ENCODE measurements around the gene PKD1. TPM values are rescaled to one million over a fixed set of nuclear protein-coding genes. Genes with fewer than 3 reads are reported as not detected.

PKD1 gene
- total RNA-seq, 2 donors from 2014 or later, result 205 to 349 TPM

DNA sequence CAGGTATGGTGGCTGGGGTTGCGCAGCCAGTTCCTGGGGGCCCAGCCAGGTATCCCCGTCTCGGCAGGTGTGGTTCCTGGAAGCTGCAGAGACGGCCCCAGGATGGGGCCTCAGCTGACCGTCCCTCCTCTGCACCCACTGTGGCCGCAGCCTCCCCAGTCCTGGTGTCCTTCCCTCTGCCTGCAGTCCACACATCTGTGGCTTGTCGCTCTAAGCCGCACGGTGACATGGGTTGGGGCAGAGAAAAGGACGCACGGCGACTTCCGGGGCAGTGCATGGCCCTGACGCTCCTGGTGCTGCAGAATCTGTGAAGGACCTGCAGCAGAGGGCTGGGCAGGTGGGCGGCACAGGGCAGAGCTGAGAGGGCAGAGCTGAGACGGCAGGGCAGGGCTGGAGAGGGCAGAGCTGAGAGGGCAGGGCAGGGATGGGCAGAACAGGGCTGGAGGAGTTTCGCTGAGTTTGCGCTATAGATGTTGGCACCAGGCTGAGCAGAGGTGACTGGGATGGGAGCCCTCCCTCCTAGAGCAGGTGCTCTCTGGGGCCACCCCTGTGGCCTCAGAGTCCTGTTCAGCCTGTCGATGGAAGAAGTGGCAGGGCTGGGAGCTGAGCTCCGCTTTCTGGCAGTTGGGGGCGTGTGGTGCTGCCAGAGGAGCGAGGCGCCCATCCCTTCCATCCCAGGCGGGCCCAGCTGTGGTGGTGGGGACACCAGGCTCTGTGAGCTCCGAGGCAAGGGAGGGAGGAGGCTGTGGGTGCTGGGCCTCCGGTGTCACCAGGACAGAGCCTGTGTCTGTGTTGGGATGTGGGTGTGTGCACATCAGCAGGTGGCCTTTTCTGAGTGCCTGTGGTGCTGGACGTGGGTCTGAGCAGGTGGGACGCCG is 64.9 kb downstream of the PKD1 start:
- WGBS, result 93% methylated on average over 27 of the region's 29 CpGs
- Histone ChIP-seq H3K36me3 (peaks cover 0 to 9% of the 10 kb centered on the region in 2 donors), H3K27me3 (replicated peaks; ENCODE audit: insufficient read depth) (no peaks in the 10 kb centered on the region), H3K27ac (no peak overlapping the region), H3K4me3 (no peak overlapping the region), H3K9me3 (no peaks in the 10 kb centered on the region), H3K4me1 (replicated peaks) (no peaks in the 10 kb centered on the region)
- no peak for DNase-seq (ENCODE audit: low spot score)
- intact Hi-C loops (cut with DNase I), result no loop called here
- TF ChIP-seq, protein P1, sequence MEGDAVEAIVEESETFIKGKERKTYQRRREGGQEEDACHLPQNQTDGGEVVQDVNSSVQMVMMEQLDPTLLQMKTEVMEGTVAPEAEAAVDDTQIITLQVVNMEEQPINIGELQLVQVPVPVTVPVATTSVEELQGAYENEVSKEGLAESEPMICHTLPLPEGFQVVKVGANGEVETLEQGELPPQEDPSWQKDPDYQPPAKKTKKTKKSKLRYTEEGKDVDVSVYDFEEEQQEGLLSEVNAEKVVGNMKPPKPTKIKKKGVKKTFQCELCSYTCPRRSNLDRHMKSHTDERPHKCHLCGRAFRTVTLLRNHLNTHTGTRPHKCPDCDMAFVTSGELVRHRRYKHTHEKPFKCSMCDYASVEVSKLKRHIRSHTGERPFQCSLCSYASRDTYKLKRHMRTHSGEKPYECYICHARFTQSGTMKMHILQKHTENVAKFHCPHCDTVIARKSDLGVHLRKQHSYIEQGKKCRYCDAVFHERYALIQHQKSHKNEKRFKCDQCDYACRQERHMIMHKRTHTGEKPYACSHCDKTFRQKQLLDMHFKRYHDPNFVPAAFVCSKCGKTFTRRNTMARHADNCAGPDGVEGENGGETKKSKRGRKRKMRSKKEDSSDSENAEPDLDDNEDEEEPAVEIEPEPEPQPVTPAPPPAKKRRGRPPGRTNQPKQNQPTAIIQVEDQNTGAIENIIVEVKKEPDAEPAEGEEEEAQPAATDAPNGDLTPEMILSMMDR (IDR thresholded peaks at IDR 0.05), result no peak
- no peak for TF ChIP-seq POLR2A (IDR thresholded peaks at IDR 0.05)
- TF ChIP-seq POLR2AphosphoS5 (IDR thresholded peaks at IDR 0.05), result no peak

DNA sequence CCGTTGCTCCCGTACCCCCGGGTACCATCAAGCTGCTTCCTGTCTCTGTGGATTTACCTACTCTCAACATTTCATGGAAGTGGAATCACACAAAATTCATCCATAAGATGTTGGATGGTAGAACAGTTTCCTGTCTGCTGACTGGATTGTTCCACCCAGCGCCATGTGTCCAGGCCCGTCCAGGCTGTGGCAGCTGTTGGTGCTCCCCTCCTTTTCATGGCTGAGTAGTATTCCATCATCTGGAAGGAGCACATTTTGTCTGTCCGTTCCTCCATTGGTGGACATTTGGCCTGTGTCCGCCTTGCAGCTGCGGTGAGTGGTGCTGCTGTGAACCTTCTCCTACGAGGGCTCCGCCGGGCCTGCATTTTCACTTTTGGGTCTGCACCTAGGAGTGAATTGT is 69.6 kb downstream of the PKD1 start:
- H3K36me3 ChIP-seq, result peaks cover 10 to 11% of the 10 kb centered on the region in 2 donors
- 96% methylated on average over 11 of the region's 11 CpGs for WGBS

DNA sequence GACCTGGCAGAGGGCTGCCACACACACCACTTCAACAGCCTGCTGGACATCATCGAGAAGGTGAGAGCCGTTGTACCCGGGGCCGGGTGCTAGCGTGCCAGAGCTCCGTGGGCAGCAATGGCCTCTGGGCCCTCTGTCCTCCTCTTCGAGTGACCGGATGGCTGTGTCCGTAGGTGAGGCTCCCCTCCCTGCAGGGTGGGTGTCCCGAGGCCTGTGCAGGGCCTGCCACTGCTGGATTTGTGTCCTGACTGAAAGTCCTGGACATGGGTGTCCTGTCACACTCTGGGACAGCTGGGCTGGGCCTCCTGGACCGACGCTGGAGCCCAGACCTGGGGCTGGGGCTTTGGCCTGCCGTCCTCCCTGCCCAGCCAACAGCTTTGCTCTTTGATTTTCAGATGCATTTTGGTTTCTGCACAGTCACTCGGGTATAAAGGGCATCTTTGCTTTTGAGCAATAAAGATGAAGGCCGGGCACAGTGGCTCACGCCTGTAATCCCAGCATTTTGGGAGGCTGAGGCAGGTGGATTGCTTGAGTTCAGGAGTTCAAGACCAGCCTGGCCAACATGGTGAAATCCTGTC is 71.2 kb downstream of the PKD1 start:
- Histone ChIP-seq H3K36me3 (peaks cover 6 to 12% of the 10 kb centered on the region in 2 donors), H3K9me3 (no peaks in the 10 kb centered on the region), H3K4me1 (replicated peaks) (no peaks in the 10 kb centered on the region), H3K27ac (no peak overlapping the region), H3K4me3 (no peak overlapping the region), H3K27me3 (replicated peaks; ENCODE audit: insufficient read depth) (no peaks in the 10 kb centered on the region)
- TF ChIP-seq, protein P1 (IDR thresholded peaks at IDR 0.05), result no peak
- TF ChIP-seq POLR2A (IDR thresholded peaks at IDR 0.05) (no peak), POLR2AphosphoS5 (IDR thresholded peaks at IDR 0.05) (no peak)
- intact Hi-C loops (cut with DNase I), result no loop called here
- DNase-seq (ENCODE audit: low spot score), result no peak
- WGBS, result 94% methylated on average over 16 of the region's 16 CpGs

More for the DNA sequence above, 69.6 kb downstream of the PKD1 start:
- no peak for DNase-seq (ENCODE audit: low spot score)
- H3K27ac ChIP-seq, result no peak overlapping the region
- no peak overlapping the region for H3K4me3 ChIP-seq
- intact Hi-C loops (cut with DNase I), result no loop called here
- H3K9me3 ChIP-seq, result no peaks in the 10 kb centered on the region
- no peaks in the 10 kb centered on the region for H3K4me1 ChIP-seq (replicated peaks)
- TF ChIP-seq, protein P1 (IDR thresholded peaks at IDR 0.05), result no peak
- TF ChIP-seq POLR2A (IDR thresholded peaks at IDR 0.05) (no peak), POLR2AphosphoS5 (IDR thresholded peaks at IDR 0.05) (no peak)
- H3K27me3 ChIP-seq (replicated peaks; ENCODE audit: insufficient read depth), result no peaks in the 10 kb centered on the region

DNA sequence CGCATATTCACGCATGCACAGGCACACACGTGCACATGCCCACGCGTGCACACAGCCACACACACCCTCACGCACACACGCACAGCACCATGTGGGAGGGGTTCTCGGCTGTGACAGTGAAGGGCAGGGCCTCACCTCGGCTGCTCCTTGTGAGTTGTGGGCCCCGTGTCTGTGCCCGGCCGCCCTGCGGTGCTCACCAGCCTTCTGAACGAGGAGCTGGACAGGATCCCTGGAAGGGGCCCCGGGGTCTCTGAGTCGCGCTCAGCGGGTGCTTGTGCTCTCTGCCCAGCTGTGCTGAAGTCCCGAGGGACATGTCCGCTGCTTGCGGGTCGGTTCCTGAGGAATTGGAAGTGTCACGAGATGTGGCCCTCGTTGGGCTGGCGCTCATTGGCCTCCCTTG is 71.8 kb downstream of the PKD1 start:
- Histone ChIP-seq H3K4me3 (no peak overlapping the region), H3K27me3 (replicated peaks; ENCODE audit: insufficient read depth) (no peaks in the 10 kb centered on the region), H3K4me1 (replicated peaks) (no peaks in the 10 kb centered on the region), H3K36me3 (peaks cover 6 to 12% of the 10 kb centered on the region in 2 donors), H3K27ac (no peak overlapping the region), H3K9me3 (no peaks in the 10 kb centered on the region)
- WGBS, result 91% methylated on average over 25 of the region's 25 CpGs
- intact Hi-C loops (cut with DNase I), result no loop called here
- DNase-seq (ENCODE audit: low spot score), result no peak
- TF ChIP-seq POLR2A (IDR thresholded peaks at IDR 0.05), result no peak
- no peak for TF ChIP-seq POLR2AphosphoS5 (IDR thresholded peaks at IDR 0.05)
- TF ChIP-seq, protein P1 (IDR thresholded peaks at IDR 0.05), result no peak
